Raji (cell line): ENCODE measurements around the gene FAM228A.

Source experiments
- POLR2A ChIP-seq: IDR thresholded peaks from 2 replicates; pipeline ENCODE4 v1.6.1; 2011; ENCODE audit warnings: low read depth, low read length, control low read depth; ENCODE audit not compliant: insufficient read depth

FAM228A gene

GRCh38 chr2:24207359-24207758 is 32.5 kb downstream of the FAM228A start:
- no peak for TF ChIP-seq POLR2A

GRCh38 chr2:24208490-24208889 is 33.6 kb downstream of the FAM228A start:
- TF ChIP-seq POLR2A = no peak

DNA sequence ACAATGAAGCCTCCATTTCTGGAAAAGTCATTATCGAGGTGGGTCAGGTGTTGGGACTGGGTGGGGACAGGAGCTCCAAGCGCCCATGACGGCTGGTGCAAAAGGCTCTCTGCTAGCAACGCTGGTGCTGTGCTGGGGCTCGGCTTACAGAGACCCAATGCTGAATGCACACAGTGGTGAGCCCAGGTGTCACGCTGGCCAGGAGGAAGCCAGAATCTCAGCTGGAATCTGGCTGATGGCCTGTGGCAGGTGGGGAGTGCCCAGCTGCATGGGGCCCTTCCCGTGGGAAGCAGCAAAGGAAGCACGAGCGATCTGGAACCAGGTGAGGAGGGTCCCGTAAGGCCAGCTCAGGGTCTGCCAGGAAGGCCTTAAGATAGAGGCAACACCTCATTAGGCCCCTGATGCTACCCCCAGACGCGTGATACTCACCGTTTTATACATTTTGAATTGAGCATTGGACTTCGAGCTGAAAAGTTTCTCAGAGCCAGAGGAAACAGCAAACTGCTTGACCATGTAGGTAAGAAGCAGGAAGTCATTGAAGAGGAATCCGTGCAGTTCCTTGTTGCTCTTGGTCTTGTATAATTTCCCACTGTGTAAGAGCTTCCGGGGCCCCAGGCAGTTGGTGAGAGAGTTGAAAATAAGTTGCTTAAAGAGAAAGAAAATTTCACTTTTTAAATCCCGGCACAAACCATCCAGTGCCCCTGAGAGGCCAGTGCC is 34.7 kb downstream of the FAM228A start:
- TF ChIP-seq POLR2A = no peak

DNA sequence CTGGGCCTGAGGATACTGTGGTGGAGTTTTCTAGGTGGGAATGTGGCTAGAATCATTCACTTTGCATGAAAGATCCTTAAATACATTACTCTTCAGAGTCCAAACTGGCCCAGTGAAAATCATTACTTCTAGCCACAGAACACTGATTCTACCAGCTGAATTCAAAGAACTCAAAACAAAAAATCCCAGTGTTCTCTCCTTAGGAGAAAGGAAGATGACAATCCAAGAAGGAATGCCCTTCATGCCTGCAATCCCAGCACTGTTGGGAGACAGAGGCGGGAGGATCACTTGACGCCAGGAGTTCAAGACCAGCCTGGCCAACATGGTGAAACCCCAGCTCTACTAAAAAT is 35.2 kb downstream of the FAM228A start:
- TF ChIP-seq POLR2A = no peak

GRCh38 chr2:24210723-24211122 is 35.9 kb downstream of the FAM228A start:
- TF ChIP-seq POLR2A = no peak

DNA sequence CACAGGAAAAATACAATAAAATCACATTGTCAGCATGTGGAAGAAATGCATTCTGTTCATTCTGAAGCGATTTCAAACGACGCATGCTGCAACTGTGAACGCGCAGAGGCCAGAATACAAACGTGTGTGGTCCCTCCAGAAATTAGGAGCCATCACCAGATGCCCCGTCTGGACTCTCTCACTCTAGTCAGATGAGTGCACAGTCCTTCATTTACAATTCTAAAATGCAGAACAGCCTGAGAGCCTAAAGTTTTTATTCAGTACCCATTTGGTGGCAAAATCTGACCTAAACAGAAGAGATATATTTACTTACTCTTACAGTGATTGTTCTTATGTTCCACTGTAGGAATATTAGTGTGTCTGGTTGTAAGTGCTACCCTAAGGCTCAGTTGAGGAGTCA is 36.6 kb downstream of the FAM228A start:
- no peak for TF ChIP-seq POLR2A

GRCh38 chr2:24214880-24215279 is 40.0 kb downstream of the FAM228A start:
- TF ChIP-seq POLR2A = no peak

DNA sequence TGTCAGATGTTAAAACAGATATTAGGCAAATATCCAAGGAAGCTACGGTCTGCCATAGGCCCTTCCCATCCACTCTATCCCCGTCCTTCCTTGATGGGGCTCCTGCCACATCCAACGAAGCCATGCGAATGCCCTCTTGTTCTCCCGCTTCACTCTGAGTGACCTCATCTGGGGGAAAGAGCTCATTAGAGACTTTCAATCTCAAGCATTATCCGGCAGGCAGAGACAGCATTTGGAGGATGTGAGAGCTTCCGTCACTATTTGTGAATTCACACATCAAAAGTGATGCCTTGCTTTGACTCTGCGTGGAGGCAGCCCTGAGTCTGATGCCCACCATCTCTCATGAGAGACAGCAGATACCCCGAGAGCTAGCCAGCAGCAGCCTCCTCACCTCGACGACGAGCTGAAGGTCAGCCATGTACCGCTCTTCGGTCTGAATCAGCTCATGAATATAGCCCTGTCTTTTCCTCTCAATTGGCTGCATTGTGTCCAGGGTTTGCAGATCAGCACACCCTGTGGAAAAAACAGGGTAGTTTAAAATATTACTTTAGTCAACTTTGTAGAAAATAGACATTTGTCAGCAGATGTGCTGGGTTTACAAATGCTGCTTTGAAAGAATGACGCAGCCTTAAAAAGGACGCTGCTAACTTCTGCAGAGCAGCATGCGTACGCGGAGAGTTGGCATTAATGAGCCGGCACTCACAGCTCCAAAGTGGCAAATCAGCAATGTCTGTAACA is 45.9 kb downstream of the FAM228A start:
- TF ChIP-seq POLR2A = no peak

- no peak for TF ChIP-seq POLR2A
Observed at GRCh38 chr2:24221343-24222050, 46.6 kb downstream of the FAM228A start.

DNA sequence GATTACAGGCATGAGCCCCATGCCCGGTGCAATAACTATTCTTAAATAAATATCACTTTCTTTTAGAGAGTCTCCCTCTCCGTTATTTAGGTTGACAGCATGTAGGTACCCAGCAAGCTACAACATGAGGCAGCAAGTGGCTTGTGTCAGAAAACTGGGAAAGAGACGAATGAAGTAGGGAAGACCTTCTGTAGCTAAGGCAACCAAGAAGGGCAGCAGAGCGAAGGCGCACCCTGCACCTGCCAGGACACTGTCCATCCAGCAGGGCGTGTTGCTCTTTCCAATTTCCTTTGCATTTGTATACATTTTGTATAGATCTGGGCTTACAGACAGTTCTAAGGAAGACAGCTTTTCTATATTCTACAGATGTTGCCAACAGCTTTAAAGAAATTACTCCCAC is 48.1 kb downstream of the FAM228A start:
- TF ChIP-seq POLR2A = no peak

GRCh38 chr2:24225499-24226242 is 50.8 kb downstream of the FAM228A start:
- TF ChIP-seq POLR2A = no peak

DNA sequence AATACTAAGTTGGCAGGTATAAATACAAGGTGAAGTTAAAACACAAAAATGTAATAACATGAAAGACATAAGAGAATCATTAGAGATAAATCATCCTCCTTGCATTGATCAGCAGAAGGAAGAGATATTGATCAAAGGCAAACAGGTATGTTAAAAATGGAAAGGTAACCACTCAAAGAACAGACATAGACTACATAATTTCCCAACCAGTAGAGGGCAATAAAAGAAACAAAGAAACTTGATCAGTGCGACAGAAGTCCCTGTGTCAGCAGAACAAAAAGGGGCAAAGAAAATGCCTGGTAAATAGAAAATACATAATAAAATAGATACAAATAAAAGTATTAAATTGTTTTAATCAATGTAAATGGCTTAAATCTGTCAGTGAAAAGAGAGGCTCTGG is 53.6 kb downstream of the FAM228A start:
- no peak for TF ChIP-seq POLR2A

DNA sequence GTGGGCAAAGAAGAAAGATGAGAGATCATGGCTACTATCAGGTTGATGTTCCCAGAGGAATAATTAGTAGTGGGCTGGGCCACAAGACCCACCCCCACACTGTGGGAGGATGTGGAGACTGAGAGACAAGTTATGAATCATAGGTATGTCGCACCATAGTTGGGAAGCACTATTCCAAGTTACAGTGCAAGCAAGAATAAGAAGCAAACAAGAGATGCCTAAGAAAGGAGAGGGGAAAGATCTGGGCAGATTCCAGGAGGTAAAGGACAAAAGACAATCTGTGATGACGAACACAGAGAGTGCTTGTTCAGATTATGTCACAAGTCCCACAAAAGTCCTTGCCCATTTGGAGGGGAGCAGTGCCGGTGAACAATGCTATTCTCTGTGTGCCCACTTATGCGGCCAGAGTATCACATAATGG is 56.6 kb downstream of the FAM228A start:
- no peak for TF ChIP-seq POLR2A

DNA sequence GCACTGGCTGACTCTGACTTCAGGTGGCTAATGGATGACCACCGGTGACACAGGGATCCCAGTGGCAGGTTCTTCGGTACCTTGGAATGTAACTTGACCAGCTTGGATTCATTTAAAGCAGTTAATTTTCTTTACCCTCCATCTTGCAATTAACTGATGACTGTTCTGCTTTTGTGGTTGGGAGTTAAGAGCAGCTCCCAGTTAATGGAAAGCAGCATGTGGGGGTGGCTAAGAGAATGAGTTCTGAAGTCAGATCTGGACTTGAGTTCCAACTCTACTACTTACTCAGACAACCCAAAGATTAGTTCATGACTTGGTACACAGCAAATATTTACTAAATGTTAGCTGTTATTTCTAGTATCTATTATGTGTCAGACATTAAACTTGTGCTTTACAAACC is 58.5 kb downstream of the FAM228A start:
- no peak for TF ChIP-seq POLR2A

DNA sequence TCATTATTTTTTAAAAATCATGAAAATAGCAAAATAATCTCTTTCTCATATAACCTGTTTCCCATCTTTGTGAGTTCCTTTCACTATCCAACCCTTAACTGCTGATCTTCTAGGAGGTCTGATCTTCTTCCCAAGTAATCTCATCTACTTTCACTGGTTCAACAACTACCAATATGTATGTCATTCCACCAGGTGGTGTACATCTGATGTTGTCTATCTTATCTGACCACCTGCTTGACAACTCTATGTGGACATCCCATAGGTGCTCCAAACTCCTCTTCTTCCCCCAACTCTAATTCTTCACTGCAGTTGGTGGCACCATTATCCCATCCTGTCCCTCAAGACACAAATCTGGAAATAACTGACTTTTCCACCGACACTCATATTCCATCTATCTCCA is 62.5 kb downstream of the FAM228A start:
- TF ChIP-seq POLR2A = no peak
